T-cell (primary cell): ENCODE data around the gene MKNK1. TPM values are rescaled to one million over a fixed set of nuclear protein-coding genes. Genes with fewer than 3 reads are reported as not detected.

ENCODE experiments used
- ATAC-seq, 4 experiments: fragments of 200-7000 bp in 3 of 4; fragments of 150-1000 bp in 1 of 4; cut with Tn5 transposase; replicated peaks in 1 of 4; 1 replicate in 3 of 4; 2 replicates in 1 of 4; pipeline ENCODE4 v1.10.0; 2021; ENCODE audit warnings: moderate library complexity in 3 of 4, mild to moderate bottlenecking in 2 of 4, moderate number of reproducible peaks in 1 of 4
- CTCF ChIA-PET, 2 donors: fragments of 300-600 bp; sonication (Branson Sonifier 250); formaldehyde crosslinking; loops; one replicate each; lab custom pipeline; 2022; ENCODE audit warnings: antibody characterized with exemption in 2 of 2; lab: Charles Lee
- POLR2A ChIA-PET, 2 donors: fragments of 300-600 bp; sonication (Branson Sonifier 250); formaldehyde crosslinking; loops; one replicate each; lab custom pipeline; 2022; ENCODE audit warnings: antibody characterized with exemption in 2 of 2; lab: Charles Lee
- DNase-seq, 35 experiments: peaks; one replicate each; pipeline versions ENCODE4 v3.0.0 to v3.0.0-alpha.2; 2013 to 2023
- H3K27ac ChIP-seq: one replicate; pipeline ENCODE4 v1.5.1; 2013; ENCODE audit warnings: low read length
- H3K27me3 ChIP-seq, 2 experiments: replicated peaks in 1 of 2; 1 replicate in 1 of 2; 2 replicates in 1 of 2; pipeline versions ENCODE4 v1.6.1 to v1.7.0; 2013; ENCODE audit warnings: low read length in 1 of 2, mixed read lengths in 1 of 2; ENCODE audit not compliant: control insufficient read depth in 2 of 2, insufficient read depth in 2 of 2; ENCODE audit errors: extremely low read depth in 1 of 2
- H3K36me3 ChIP-seq, 2 donors: 1 replicate in 1 of 2; 2 replicates in 1 of 2; pipeline versions ENCODE4 v1.6.1 to v1.7.0; 2013; ENCODE audit warnings: low read length in 1 of 2; ENCODE audit not compliant: control insufficient read depth in 2 of 2, insufficient read depth in 1 of 2; ENCODE audit errors: extremely low read depth in 1 of 2
- H3K4me1 ChIP-seq, 2 experiments: 1 replicate in 1 of 2; 2 replicates in 1 of 2; pipeline versions ENCODE4 v1.6.1 to v1.7.0; 2013; ENCODE audit warnings: low read length in 2 of 2, mixed read lengths in 1 of 2; ENCODE audit not compliant: insufficient read depth in 2 of 2, control insufficient read depth in 1 of 2; ENCODE audit errors: extremely low read depth in 1 of 2
- H3K4me3 ChIP-seq, 2 donors: 1 replicate in 1 of 2; 2 replicates in 1 of 2; pipeline versions ENCODE4 v1.5.1 to v1.7.0; 2013; ENCODE audit warnings: mild to moderate bottlenecking in 2 of 2, low read length in 1 of 2, moderate library complexity in 1 of 2; ENCODE audit not compliant: control insufficient read depth in 1 of 2; ENCODE audit errors: extremely low read depth in 1 of 2
- H3K9me3 ChIP-seq: 2 replicates; pipeline ENCODE4 v1.7.0; 2013
- H3K27ac Mint-ChIP-seq, 2 donors: one replicate each; pipeline ENCODE4 v1.8.0; 2020 to 2021; ENCODE audit warnings: mild to moderate bottlenecking in 2 of 2, mixed read lengths in 2 of 2
- H3K27me3 Mint-ChIP-seq, 2 donors: one replicate each; pipeline ENCODE4 v1.8.0; 2021 to 2022; ENCODE audit warnings: mixed read lengths in 2 of 2
- H3K36me3 Mint-ChIP-seq: one replicate; pipeline ENCODE4 v1.8.0; 2021; ENCODE audit warnings: mixed read lengths
- H3K4me1 Mint-ChIP-seq, 3 donors: one replicate each; pipeline ENCODE4 v1.8.0; 2020 to 2022; ENCODE audit warnings: mixed read lengths in 3 of 3, mild to moderate bottlenecking in 1 of 3
- H3K4me3 Mint-ChIP-seq, 3 donors: one replicate each; pipeline ENCODE4 v1.8.0; 2020 to 2022; ENCODE audit warnings: mild to moderate bottlenecking in 3 of 3, mixed read lengths in 3 of 3, moderate library complexity in 3 of 3
- H3K9me3 Mint-ChIP-seq, 3 donors: one replicate each; pipeline ENCODE4 v1.8.0; 2020 to 2022; ENCODE audit warnings: mixed read lengths in 3 of 3
- WGBS: methylation state at CpG from one replicate; pipeline ENCODE4 v1.1.5; 2013; ENCODE audit warnings: missing lambda C conversion rate; ENCODE audit not compliant: insufficient coverage; 5-methylcytosine and 5-hydroxymethylcytosine counted together
- total RNA-seq, 35 experiments: library from RNA in 6 of 35; stranded (reverse) in 6 of 35; fragments of 120-200 nt in 1 of 35; gene quantifications; one replicate each; pipeline versions ENCODE4 v1.2.1 to v1.2.4 and lab custom pipeline; 2013 to 2026

The MKNK1 gene
- total RNA-seq, 5 donors from 2014 or later (not counting 1 experiment from before 2014, with no cell fraction given), result 41.4 to 54.5 (median 52.7) TPM

- no peaks in the 10 kb centered on the region for H3K9me3 ChIP-seq
- no peak overlapping the region for H3K4me3 ChIP-seq
- H3K27me3 ChIP-seq, result peaks cover 7 to 27% of the 10 kb centered on the region in 2 experiments
- H3K36me3 ChIP-seq, result no peaks in the 10 kb centered on the region
- DNase-seq, result peak in 2 of 35 experiments; percentile 7 to 16
- H3K27ac ChIP-seq, result no peak overlapping the region
- Mint-ChIP-seq H3K36me3 (no peaks in the 10 kb centered on the region), H3K9me3 (no peaks in the 10 kb centered on the region), H3K4me1 (peaks cover 4 to 11% (median 6%) of the 10 kb centered on the region in 3 donors), H3K4me3 (no peak overlapping the region), H3K27me3 (peaks cover 0 to 21% of the 10 kb centered on the region in 2 donors), H3K27ac (no peak overlapping the region)
- peaks cover 0 to 14% of the 10 kb centered on the region in 2 experiments for H3K4me1 ChIP-seq
- CTCF ChIA-PET, result interaction anchor here in 1 of 2 donors (1.4 kb wide), 1 partner anchor 190 kb away, joined by 3 read pairs; no protein-coding TSS in a partner anchor
- POLR2A ChIA-PET, result interaction anchor here in 1 of 2 donors (0.7 kb wide), 1 partner anchor 192 kb away, joined by 3 read pairs; no protein-coding TSS in a partner anchor
- WGBS, result 30% methylated on average over 2 of the region's 2 CpGs
- ATAC-seq, result no peak
Measured at GRCh38 chr1:46535063-46535462, 69.0 kb downstream of the MKNK1 start.

- peaks cover 4 to 22% (median 6%) of the 10 kb centered on the region in 3 donors for H3K4me1 Mint-ChIP-seq
- H3K4me3 Mint-ChIP-seq, result peak overlapping the region; percentile 79 to 85 (median 80)
- peaks cover 12 to 29% of the 10 kb centered on the region in 2 donors for H3K27me3 Mint-ChIP-seq
Measured at GRCh38 chr1:46533179-46533864, 70.7 kb downstream of the MKNK1 start.

GRCh38 chr1:46532498-46533178 is 71.4 kb downstream of the MKNK1 start:
- Histone ChIP-seq H3K36me3 (no peaks in the 10 kb centered on the region), H3K27ac (no peak overlapping the region), H3K27me3 (peaks cover 7 to 31% of the 10 kb centered on the region in 2 experiments), H3K4me1 (peaks cover 0 to 14% of the 10 kb centered on the region in 2 experiments), H3K9me3 (no peaks in the 10 kb centered on the region), H3K4me3 (no peak overlapping the region)
- peak; percentile 87 to 90 (median 88) for ATAC-seq
- Mint-ChIP-seq H3K4me1 (peaks cover 4 to 26% (median 6%) of the 10 kb centered on the region in 3 donors), H3K27ac (no peak overlapping the region), H3K36me3 (no peaks in the 10 kb centered on the region), H3K27me3 (peaks cover 18 to 30% of the 10 kb centered on the region in 2 donors), H3K4me3 (peak overlapping the region; percentile 32 to 56 (median 47)), H3K9me3 (no peaks in the 10 kb centered on the region)
- CTCF ChIA-PET, result interaction anchor here (0.7 to 1.3 kb wide), 8 partner anchors 13 to 1309 kb away, joined by 3 to 6 read pairs (median 3); partner anchors contain the start of gene MKNK1 (in 1 of the 2)
- WGBS, result 0% methylated on average over 29 of the region's 31 CpGs
- POLR2A ChIA-PET, result interaction anchor here (0.6 to 0.7 kb wide), 3 partner anchors 49 to 839 kb away, joined by 3 to 4 read pairs (median 3); partner anchors contain the start of gene MKNK1 (in 1 of the 2)
- peak; percentile 13 to 80 (median 51) for DNase-seq

More at GRCh38 chr1:46533179-46533864, 70.7 kb downstream of the MKNK1 start:
- ChIA-PET CTCF (interaction anchor here (0.7 to 1.3 kb wide), 8 partner anchors 12 to 1309 kb away, joined by 3 to 6 read pairs (median 3); partner anchors contain the start of gene MKNK1 (in 1 of the 2)), POLR2A (interaction anchor here (0.6 to 0.7 kb wide), 2 partner anchors 48 to 71 kb away, joined by 3 to 4 read pairs; partner anchors contain the start of gene MKNK1 (in 1 of the 2))
- Histone ChIP-seq H3K4me3 (peak overlapping the region; percentile 34 to 41), H3K4me1 (peaks cover 0 to 14% of the 10 kb centered on the region in 2 experiments), H3K36me3 (no peaks in the 10 kb centered on the region), H3K9me3 (no peaks in the 10 kb centered on the region), H3K27ac (peak overlapping the region; percentile 64), H3K27me3 (peaks cover 7 to 31% of the 10 kb centered on the region in 2 experiments)
- Mint-ChIP-seq H3K9me3 (no peaks in the 10 kb centered on the region), H3K27ac (peak overlapping the region; percentile 68 to 91), H3K36me3 (no peaks in the 10 kb centered on the region)
- WGBS, result 5% methylated on average over 71 of the region's 71 CpGs
- peak in 34 of 35 experiments; percentile 12 to 70 (median 36) for DNase-seq
- ATAC-seq, result peak; percentile 76 to 82 (median 78)

GRCh38 chr1:46532095-46532494 is 72.0 kb downstream of the MKNK1 start:
- H3K4me1 Mint-ChIP-seq, result peaks cover 4 to 26% (median 6%) of the 10 kb centered on the region in 3 donors
- H3K9me3 Mint-ChIP-seq, result no peaks in the 10 kb centered on the region
- H3K27me3 Mint-ChIP-seq, result peaks cover 23 to 28% of the 10 kb centered on the region in 2 donors
- peak overlapping the region in 2 of 3 donors; percentile 6 to 32 for H3K4me3 Mint-ChIP-seq
- no peak for DNase-seq
- H3K36me3 Mint-ChIP-seq, result no peaks in the 10 kb centered on the region
- no peak for ATAC-seq
- 31% methylated on average over 2 of the region's 3 CpGs for WGBS
- Histone ChIP-seq H3K9me3 (no peaks in the 10 kb centered on the region), H3K27me3 (peaks cover 7 to 37% of the 10 kb centered on the region in 2 experiments), H3K4me1 (peaks cover 0 to 14% of the 10 kb centered on the region in 2 experiments), H3K4me3 (no peak overlapping the region), H3K36me3 (no peaks in the 10 kb centered on the region), H3K27ac (no peak overlapping the region)
- H3K27ac Mint-ChIP-seq, result no peak overlapping the region
- POLR2A ChIA-PET, result no interaction called here
- CTCF ChIA-PET, result no interaction called here

GRCh38 chr1:46530791-46531409 is 73.2 kb downstream of the MKNK1 start:
- peaks cover 4 to 26% (median 6%) of the 10 kb centered on the region in 3 donors for H3K4me1 Mint-ChIP-seq
- no peak for ATAC-seq
- H3K27me3 ChIP-seq, result peaks cover 7 to 48% of the 10 kb centered on the region in 2 experiments
- no peaks in the 10 kb centered on the region for H3K36me3 ChIP-seq
- H3K9me3 ChIP-seq, result no peaks in the 10 kb centered on the region
- H3K4me3 ChIP-seq, result no peak overlapping the region
- no peak for DNase-seq
- CTCF ChIA-PET, result interaction anchor here (0.5 to 1.5 kb wide), 2 partner anchors 9 to 302 kb away, joined by 3 read pairs; no protein-coding TSS in a partner anchor
- H3K27ac ChIP-seq, result no peak overlapping the region
- H3K4me1 ChIP-seq, result peaks cover 0 to 14% of the 10 kb centered on the region in 2 experiments
- H3K9me3 Mint-ChIP-seq, result no peaks in the 10 kb centered on the region
- peak overlapping the region in 1 of 3 donors; percentile 36 for H3K4me3 Mint-ChIP-seq
- POLR2A ChIA-PET, result no interaction called here
- no peak overlapping the region for H3K27ac Mint-ChIP-seq
- no peaks in the 10 kb centered on the region for H3K36me3 Mint-ChIP-seq
- 58% methylated on average over 2 of the region's 6 CpGs for WGBS
- H3K27me3 Mint-ChIP-seq, result peaks cover 23 to 32% of the 10 kb centered on the region in 2 donors
